HEK293T (cell line): ENCODE results near the gene ALOX12B.

Source experiments
- CTCF ChIA-PET: fragments of 350-600 bp; formaldehyde crosslinking; extraction: SDS; loops from one replicate; lab custom pipeline; 2021; ENCODE audit warnings: antibody characterized with exemption, inconsistent platforms; lab: Yijun Ruan, JAX
- POLR2A ChIA-PET: fragments of 350-600 bp; formaldehyde crosslinking; extraction: SDS; loops from one replicate; lab custom pipeline; 2020; ENCODE audit warnings: antibody characterized with exemption, inconsistent platforms; lab: Yijun Ruan, JAX
- DNase-seq: peaks from one replicate; pipeline ENCODE4 v3.0.0; 2012; ENCODE audit warnings: mixed read lengths; ENCODE audit errors: extremely low spot score
- ARNT ChIP-seq: fragments of 450-650 bp; IDR thresholded peaks from 2 replicates; pipeline ENCODE4 v1.6.1; 2017; ENCODE audit warnings: mild to moderate bottlenecking
- BHLHE40 ChIP-seq: fragments of 450-650 bp; IDR thresholded peaks from 2 replicates; pipeline ENCODE4 v1.6.1; 2016; ENCODE audit warnings: mild to moderate bottlenecking, moderate library complexity, borderline replicate concordance
- CTBP1 ChIP-seq: fragments of 450-650 bp; IDR thresholded peaks from 2 replicates; pipeline ENCODE4 v1.6.1; 2016; ENCODE audit warnings: borderline replicate concordance
- ELF4 ChIP-seq: fragments of 450-650 bp; IDR thresholded peaks from 2 replicates; pipeline ENCODE4 v1.6.1; 2017; ENCODE audit warnings: antibody characterized with exemption
- FOXA1 ChIP-seq: fragments of 450-650 bp; IDR thresholded peaks from 2 replicates; pipeline ENCODE4 v1.6.1; 2016; ENCODE audit warnings: mild to moderate bottlenecking
- FOXK2 ChIP-seq: fragments of 450-650 bp; IDR thresholded peaks from 2 replicates; pipeline ENCODE4 v1.6.1; 2016; ENCODE audit warnings: mild to moderate bottlenecking
- FOXM1 ChIP-seq: fragments of 450-650 bp; IDR thresholded peaks from 2 replicates; pipeline ENCODE4 v1.6.1; 2017; ENCODE audit warnings: mild to moderate bottlenecking, borderline replicate concordance
- HDGF ChIP-seq: fragments of 450-650 bp; IDR thresholded peaks from 2 replicates; pipeline ENCODE4 v1.6.1; 2017; ENCODE audit warnings: antibody characterized with exemption, borderline replicate concordance
- L3MBTL2 ChIP-seq: fragments of 450-650 bp; conservative IDR thresholded peaks from 2 replicates; pipeline ENCODE4 v1.6.1; 2016; ENCODE audit warnings: mild to moderate bottlenecking
- LEF1 ChIP-seq: fragments of 450-650 bp; IDR thresholded peaks from 2 replicates; pipeline ENCODE4 v1.6.1; 2017; ENCODE audit warnings: mild to moderate bottlenecking, borderline replicate concordance
- NFRKB ChIP-seq: fragments of 450-650 bp; IDR thresholded peaks from 2 replicates; pipeline ENCODE4 v1.6.1; 2016; ENCODE audit warnings: mild to moderate bottlenecking, moderate library complexity
- SP1 ChIP-seq: fragments of 450-650 bp; IDR thresholded peaks from 2 replicates; pipeline ENCODE4 v1.6.1; 2017
- SUZ12 ChIP-seq: fragments of 450-650 bp; IDR thresholded peaks from 2 replicates; pipeline ENCODE4 v1.6.1; 2016; ENCODE audit warnings: mild to moderate bottlenecking
- TARDBP ChIP-seq: fragments of 450-650 bp; IDR thresholded peaks from 2 replicates; pipeline ENCODE4 v1.6.1; 2016
- ZNF384 ChIP-seq: fragments of 450-650 bp; IDR thresholded peaks from 2 replicates; pipeline ENCODE4 v1.6.1; 2016
- TF ChIP-seq, protein P1 (sequence below): fragments of 450-650 bp; IDR thresholded peaks from 2 replicates; pipeline ENCODE4 v1.6.1; 2016

The ALOX12B gene

DNA sequence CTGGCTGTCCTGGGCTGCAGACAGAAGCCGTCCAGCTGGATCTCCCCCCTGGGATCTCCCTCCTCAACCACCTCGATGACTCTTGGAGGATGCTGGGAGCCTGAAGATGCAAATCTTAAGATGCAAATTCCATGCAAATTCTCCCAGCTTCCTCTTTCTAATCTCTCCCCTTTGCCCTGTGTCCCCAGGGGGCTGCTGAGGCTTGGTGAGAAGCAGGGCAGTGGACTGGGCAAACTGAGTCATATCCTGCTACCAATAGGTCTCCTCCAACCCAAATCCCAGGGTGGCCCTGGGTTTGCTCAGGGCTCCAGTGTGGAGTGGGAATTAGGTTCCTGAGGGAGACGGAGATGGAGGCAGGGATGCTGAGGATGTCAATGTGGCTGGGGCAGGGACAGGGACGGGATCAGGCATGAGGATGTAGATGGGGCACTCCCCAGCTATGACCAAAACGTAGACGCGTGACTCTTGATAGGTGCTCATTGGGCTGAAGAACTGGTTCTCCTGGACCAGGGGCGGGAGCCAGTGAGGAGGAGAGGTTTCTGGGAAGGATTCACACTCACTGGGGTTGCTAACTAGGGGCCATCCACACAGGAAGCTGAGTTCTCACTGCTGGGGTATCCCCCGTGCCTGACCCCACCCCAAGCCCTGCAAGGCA is 3.6 kb upstream of the ALOX12B start:
- no peak for DNase-seq
- POLR2A ChIA-PET: interaction anchor here (1.4 kb wide), 1 partner anchor 12 kb away, joined by 4 read pairs; no protein-coding TSS in a partner anchor
- CTCF ChIA-PET: no interaction called here
- TF ChIP-seq ELF4 (no peak), SP1 (no peak), CTBP1 (no peak)

DNA sequence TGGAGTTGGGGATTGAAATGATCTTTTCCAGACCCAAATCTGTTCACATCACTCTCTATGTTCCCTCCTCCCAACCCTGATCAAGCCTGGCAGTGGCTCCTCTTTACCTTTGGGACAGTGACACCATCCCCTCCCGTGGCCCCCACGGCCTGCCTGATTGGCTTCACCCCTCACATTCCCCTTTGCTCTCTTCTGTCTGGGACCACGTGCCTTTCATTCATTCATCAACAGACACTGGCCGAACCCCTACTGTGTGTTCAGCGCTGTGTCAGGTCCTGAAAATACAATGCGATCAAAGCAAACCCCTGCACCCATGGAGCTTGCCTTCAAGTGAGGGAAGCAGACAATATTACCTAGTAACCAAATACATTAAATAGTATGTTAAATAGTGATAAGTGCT is 2.2 kb upstream of the ALOX12B start:
- TF ChIP-seq SUZ12 (no peak), SP1 (no peak), TARDBP (no peak), FOXM1 (no peak), FOXK2 (no peak), CTBP1 (no peak), ZNF384 (no peak), ARNT (no peak), FOXA1 (no peak), LEF1 (no peak), ELF4 (no peak)
- CTCF ChIA-PET: no interaction called here
- no peak for DNase-seq
- POLR2A ChIA-PET: no interaction called here

DNA sequence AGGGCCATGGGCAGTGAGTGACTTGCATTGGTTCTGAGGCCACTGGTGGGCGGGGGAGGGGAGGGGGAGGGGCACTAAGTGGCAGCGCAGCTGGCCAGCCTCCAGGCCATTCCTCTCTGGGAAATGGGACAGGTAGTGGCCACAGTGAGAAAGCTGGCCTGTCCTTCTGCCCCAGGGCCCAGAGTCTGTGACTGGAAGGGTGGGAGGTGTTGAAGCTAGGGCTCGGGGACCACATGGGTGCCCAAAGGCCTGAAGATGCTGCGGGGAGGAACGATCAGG is 375 bp upstream of the ALOX12B start:
- CTCF ChIA-PET: interaction anchor here (0.6 to 1.0 kb wide), 3 partner anchors 14 to 33 kb away, joined by 3 to 4 read pairs (median 4); no protein-coding TSS in a partner anchor
- POLR2A ChIA-PET: interaction anchor here (1.2 kb wide), 1 partner anchor 86 kb away, joined by 3 read pairs; no protein-coding TSS in a partner anchor
- no peak for DNase-seq
- TF ChIP-seq FOXM1: no peak
- no peak for TF ChIP-seq ELF4
- TF ChIP-seq L3MBTL2: no peak
- TF ChIP-seq SP1: no peak
- TF ChIP-seq LEF1: no peak
- TF ChIP-seq ZNF384: no peak
- TF ChIP-seq NFRKB: no peak
- no peak for TF ChIP-seq BHLHE40
- no peak for TF ChIP-seq FOXA1
- TF ChIP-seq CTBP1: no peak
- TF ChIP-seq ARNT: no peak
- TF ChIP-seq FOXK2: no peak
- TF ChIP-seq HDGF: no peak

DNA sequence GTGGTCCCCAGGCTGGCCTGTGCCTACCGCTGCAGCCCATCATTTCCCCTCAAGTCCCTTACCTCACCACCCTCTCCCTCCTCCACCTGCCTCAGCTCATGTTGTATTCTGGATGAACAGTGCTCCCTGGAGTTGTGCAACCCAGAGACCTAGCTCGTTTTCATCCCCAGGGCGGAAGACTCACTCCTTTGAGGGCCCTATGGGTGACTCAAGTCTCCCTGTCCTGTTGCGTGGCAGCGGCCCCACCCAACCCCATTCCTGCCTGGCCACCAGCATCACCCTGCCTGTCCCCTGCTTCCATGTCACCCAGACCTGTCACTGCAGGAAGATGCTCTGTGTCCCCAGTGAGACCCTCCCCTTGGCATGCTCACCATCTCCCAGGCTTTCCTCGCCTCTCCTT is 3.3 kb downstream of the ALOX12B start:
- ChIA-PET CTCF (interaction anchor here (0.6 to 3.4 kb wide), 4 partner anchors 10 to 35 kb away, joined by 3 to 15 read pairs (median 4); no protein-coding TSS in a partner anchor), POLR2A (no interaction called here)
- TF ChIP-seq ZNF384: no peak
- no peak for TF ChIP-seq FOXM1
- TF ChIP-seq TARDBP: no peak
- TF ChIP-seq NFRKB: no peak
- TF ChIP-seq SP1: no peak
- TF ChIP-seq CTBP1: no peak
- no peak for TF ChIP-seq SUZ12
- no peak for TF ChIP-seq LEF1
- TF ChIP-seq FOXK2: no peak
- TF ChIP-seq, protein P1, sequence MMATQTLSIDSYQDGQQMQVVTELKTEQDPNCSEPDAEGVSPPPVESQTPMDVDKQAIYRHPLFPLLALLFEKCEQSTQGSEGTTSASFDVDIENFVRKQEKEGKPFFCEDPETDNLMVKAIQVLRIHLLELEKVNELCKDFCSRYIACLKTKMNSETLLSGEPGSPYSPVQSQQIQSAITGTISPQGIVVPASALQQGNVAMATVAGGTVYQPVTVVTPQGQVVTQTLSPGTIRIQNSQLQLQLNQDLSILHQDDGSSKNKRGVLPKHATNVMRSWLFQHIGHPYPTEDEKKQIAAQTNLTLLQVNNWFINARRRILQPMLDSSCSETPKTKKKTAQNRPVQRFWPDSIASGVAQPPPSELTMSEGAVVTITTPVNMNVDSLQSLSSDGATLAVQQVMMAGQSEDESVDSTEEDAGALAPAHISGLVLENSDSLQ: no peak
- no peak for TF ChIP-seq L3MBTL2
- no peak for TF ChIP-seq BHLHE40
- TF ChIP-seq FOXA1: no peak
- no peak for TF ChIP-seq ELF4
- TF ChIP-seq HDGF: no peak
- no peak for TF ChIP-seq ARNT
- DNase-seq: no peak

DNA sequence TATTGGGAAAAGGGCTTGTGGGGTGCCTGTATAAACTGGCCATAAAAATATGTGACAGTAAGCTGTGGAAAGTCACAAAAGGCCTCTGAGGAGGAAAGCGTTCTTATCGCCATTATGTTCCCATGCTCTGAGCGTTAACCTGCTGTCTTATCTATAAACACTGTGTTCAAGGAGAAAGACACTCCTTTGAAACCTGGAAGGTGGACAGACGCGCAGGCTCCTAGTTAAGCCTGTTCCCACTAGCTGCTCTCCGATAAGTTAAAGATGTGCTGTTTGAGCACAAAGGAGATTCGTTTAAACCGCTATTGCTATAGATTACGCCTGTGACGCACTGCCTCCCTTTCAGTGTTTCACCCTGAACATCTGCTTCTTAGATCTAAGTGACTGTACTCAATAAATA is 5.2 kb downstream of the ALOX12B start:
- ChIA-PET CTCF (interaction anchor here (3.4 kb wide), 1 partner anchor 12 kb away, joined by 15 read pairs; no protein-coding TSS in a partner anchor), POLR2A (no interaction called here)
- no peak for TF ChIP-seq CTBP1
- no peak for TF ChIP-seq L3MBTL2
- TF ChIP-seq, protein P1: no peak
- TF ChIP-seq SP1: no peak
- TF ChIP-seq ELF4: no peak
- no peak for TF ChIP-seq FOXK2
- no peak for TF ChIP-seq BHLHE40
- TF ChIP-seq TARDBP: no peak
- TF ChIP-seq FOXM1: no peak
- no peak for TF ChIP-seq ARNT
- no peak for TF ChIP-seq SUZ12
- no peak for TF ChIP-seq FOXA1
- no peak for TF ChIP-seq NFRKB
- no peak for TF ChIP-seq LEF1
- TF ChIP-seq ZNF384: no peak
- TF ChIP-seq HDGF: no peak
- no peak for DNase-seq

DNA sequence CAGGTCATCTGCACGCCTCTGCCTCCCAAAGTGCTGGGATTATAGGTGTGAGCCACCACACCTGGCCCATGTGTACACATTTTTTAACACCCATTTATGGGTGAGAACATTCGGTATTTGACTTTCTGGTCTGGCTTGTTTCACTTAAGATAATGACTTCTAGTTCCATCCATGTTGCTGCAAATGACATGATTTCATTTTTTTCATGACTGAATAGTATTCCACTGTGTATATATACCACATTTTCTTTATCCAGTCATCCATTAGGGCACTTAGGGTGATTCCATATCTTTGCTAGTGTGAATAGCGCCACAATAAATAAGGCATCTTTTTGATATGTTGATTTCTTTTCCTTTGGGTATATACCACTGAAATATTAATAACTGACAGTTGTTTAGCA is 5.6 kb downstream of the ALOX12B start:
- CTCF ChIA-PET: no interaction called here
- no peak for DNase-seq
- POLR2A ChIA-PET: no interaction called here
- no peak for TF ChIP-seq FOXK2
